Kidney epithelial cell (primary cell): ENCODE data around the gene SLC6A15. TPM values are rescaled to one million over a fixed set of nuclear protein-coding genes. Genes with fewer than 3 reads are reported as not detected.

ENCODE experiments used
- DNase-seq: peaks from one replicate; pipeline ENCODE4 v3.0.0-alpha.2; 2010; ENCODE audit warnings: low read depth
- H3K27me3 ChIP-seq: 2 replicates; pipeline ENCODE4 v1.6.0; 2011; ENCODE audit warnings: low read length; ENCODE audit not compliant: control insufficient read depth, insufficient read depth
- H3K36me3 ChIP-seq: 2 replicates; pipeline ENCODE4 v1.5.1; 2011; ENCODE audit warnings: low read length; ENCODE audit not compliant: control insufficient read depth, insufficient read depth
- H3K4me3 ChIP-seq: 2 replicates; pipeline ENCODE4 v1.5.1; 2011; ENCODE audit warnings: low read depth, mild to moderate bottlenecking, control low read depth, low read length
- total RNA-seq: library from RNA; depleted of rRNA; stranded (reverse); fragments of >200 nt; gene quantifications from 2 replicates; pipeline ENCODE4 v1.2.3, GENCODE V29; 2015
- TF ChIP-seq, protein P1 (sequence below): IDR thresholded peaks from 2 replicates; pipeline ENCODE4 v1.5.1; 2011; ENCODE audit warnings: mild to moderate bottlenecking, moderate library complexity, low read length, control low read depth, inconsistent platforms; ENCODE audit not compliant: insufficient read depth, poor library complexity, severe bottlenecking

The SLC6A15 gene
- total RNA-seq, 1 donor from 2014 or later = 15.9 TPM

DNA sequence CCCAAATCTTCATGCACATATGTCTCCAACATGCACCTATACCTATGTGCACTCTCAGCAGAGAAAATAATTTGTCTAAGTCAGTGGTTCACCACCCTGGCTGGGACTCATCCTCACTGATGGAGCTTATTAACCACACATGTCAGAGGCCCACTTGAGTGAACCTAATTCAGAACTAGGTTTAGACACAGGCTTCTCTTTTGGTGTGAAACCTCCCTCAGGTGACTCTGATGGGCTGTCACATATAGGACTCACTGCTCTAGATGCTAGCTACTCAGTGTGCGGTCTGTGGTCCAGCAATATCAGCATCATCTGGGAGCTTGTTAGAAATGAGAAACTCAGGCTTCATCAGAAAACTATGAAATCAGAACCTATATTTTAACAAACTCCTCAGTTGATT, 85.7 kb downstream of the SLC6A15 start:
- no peaks in the 10 kb centered on the region for H3K27me3 ChIP-seq
- TF ChIP-seq, protein P1, sequence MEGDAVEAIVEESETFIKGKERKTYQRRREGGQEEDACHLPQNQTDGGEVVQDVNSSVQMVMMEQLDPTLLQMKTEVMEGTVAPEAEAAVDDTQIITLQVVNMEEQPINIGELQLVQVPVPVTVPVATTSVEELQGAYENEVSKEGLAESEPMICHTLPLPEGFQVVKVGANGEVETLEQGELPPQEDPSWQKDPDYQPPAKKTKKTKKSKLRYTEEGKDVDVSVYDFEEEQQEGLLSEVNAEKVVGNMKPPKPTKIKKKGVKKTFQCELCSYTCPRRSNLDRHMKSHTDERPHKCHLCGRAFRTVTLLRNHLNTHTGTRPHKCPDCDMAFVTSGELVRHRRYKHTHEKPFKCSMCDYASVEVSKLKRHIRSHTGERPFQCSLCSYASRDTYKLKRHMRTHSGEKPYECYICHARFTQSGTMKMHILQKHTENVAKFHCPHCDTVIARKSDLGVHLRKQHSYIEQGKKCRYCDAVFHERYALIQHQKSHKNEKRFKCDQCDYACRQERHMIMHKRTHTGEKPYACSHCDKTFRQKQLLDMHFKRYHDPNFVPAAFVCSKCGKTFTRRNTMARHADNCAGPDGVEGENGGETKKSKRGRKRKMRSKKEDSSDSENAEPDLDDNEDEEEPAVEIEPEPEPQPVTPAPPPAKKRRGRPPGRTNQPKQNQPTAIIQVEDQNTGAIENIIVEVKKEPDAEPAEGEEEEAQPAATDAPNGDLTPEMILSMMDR = no peak
- no peak overlapping the region for H3K4me3 ChIP-seq
- DNase-seq = no peak
- no peaks in the 10 kb centered on the region for H3K36me3 ChIP-seq

DNA sequence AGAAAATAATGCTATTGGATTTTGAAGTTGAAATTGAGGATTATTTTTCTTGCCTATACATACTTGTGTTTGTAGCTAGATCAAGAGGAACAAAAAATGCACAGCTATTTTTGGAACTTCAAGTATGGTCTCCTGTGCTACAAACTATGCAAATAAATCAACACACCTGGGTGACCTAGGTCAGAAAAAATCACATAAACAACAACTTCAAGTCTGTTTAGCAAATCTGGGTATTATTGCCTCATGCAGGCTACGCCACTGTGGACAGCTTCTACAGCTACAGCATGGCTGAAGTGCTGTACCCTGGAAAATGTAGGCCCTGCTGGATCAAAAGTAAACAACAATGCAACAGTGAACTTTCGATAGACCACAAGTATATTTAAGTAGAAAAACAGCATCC, 87.5 kb downstream of the SLC6A15 start:
- DNase-seq = no peak
- TF ChIP-seq, protein P1 = no peak
- no peaks in the 10 kb centered on the region for H3K36me3 ChIP-seq
- H3K27me3 ChIP-seq = no peaks in the 10 kb centered on the region
- no peak overlapping the region for H3K4me3 ChIP-seq

DNA sequence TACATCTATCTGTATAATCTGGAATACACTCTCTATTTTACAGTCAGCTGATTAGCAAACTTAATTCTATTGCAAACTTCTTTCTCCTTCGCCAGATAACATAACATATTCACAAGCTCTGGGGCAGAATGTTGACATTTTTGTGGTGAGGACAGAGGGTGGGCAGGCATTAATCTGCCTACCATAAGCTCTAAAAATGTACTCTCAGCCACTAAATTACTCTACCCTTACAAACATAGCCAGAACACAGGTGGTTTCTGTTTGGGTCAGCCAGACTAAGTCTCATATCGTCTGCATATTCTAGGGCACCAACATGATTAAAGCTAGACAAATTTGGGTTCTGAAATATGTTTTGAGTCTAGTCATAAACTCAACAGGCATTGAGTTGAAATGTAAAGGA, 90.1 kb downstream of the SLC6A15 start:
- H3K27me3 ChIP-seq = no peaks in the 10 kb centered on the region
- TF ChIP-seq, protein P1 = no peak
- no peak overlapping the region for H3K4me3 ChIP-seq
- DNase-seq = no peak
- H3K36me3 ChIP-seq = no peaks in the 10 kb centered on the region

DNA sequence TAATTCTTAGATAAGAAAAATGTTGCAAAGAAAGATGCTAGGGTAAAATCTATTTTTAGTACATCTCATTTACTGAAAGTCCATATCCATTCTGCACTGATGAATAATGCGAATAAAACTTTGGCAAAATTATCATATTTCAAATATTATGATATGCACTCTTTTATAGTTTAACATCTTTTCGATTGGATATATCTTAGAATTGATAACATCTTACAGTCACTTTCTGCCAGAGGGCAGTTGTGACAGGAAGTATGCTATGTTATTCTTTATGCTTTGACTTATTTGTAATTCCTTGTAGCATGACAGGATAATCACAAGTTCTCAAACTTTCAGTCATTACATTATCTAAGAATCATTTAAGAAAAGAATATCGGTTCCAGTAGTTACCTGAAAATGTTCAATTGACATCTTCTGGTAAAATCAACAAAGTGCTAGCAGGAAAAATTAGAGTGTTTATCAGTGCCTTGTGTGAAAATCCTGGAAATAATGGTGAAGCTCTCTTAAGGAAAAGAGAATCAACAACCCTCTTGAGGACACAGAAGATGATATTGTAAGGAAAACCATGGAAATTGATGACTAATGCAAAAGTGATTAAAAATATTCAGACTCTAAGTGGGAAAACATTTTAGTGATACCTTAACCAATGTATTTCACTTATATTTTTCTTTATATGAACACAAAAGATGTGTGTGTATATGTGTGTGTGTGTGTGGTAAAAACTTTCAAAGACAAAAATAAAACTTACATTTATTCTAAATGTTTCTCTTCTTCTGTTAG, 95.5 kb downstream of the SLC6A15 start:
- no peak overlapping the region for H3K4me3 ChIP-seq
- H3K36me3 ChIP-seq = no peaks in the 10 kb centered on the region
- H3K27me3 ChIP-seq = no peaks in the 10 kb centered on the region
- TF ChIP-seq, protein P1 = no peak
- no peak for DNase-seq

DNA sequence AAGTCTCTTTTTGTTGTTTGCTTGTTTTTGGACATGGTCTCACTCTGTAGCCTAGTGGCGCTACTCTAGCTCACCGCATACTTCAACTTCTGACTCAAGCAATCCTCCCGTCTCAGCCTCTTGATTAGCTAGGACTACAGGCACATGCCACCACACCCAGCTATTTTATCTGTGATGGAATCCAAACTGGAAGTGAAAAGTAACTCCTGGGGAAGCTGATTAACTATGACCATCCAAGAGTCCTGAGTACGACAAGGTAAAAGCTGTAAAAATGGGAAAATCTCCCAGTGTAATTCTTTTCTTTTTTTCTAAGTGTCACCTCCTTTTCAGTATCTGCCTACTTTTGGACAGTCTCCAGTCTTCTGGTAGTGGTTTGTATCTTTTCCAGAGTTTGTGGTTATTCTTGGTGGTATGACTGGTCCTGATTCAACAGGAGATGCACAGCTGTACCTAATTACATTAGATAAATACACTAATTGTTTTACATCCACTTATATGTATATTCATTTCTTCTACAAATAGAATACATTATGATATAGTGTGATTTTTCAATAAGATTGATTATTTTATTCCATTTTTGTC, 97.8 kb downstream of the SLC6A15 start:
- no peak for DNase-seq
- no peaks in the 10 kb centered on the region for H3K36me3 ChIP-seq
- H3K27me3 ChIP-seq = no peaks in the 10 kb centered on the region
- H3K4me3 ChIP-seq = no peak overlapping the region
- TF ChIP-seq, protein P1 = no peak
